Effector memory CD4-positive, alpha-beta T cell (primary cell): ENCODE data around the gene PHF20.
"Not testable (repeated sequence)": the region's sequence is repeated elsewhere in the genome, so short reads cannot be mapped to it uniquely, and the experiment has no call there.

Source experiments
- DNase-seq, 3 donors: peaks; one replicate each; pipeline ENCODE4 v3.0.0-alpha.2; 2020
- H3K27ac ChIP-seq: 2 replicates; pipeline ENCODE4 v1.7.0; 2013; ENCODE audit warnings: mild to moderate bottlenecking, low read length, moderate library complexity; ENCODE audit not compliant: insufficient read depth, poor library complexity, severe bottlenecking
- H3K27me3 ChIP-seq: replicated peaks from 2 replicates; pipeline ENCODE4 v1.7.0; 2013; ENCODE audit warnings: mild to moderate bottlenecking, low read length; ENCODE audit not compliant: insufficient read depth, control insufficient read depth, poor library complexity, severe bottlenecking
- H3K36me3 ChIP-seq: 2 replicates; pipeline ENCODE4 v1.7.0; 2013; ENCODE audit warnings: mild to moderate bottlenecking, low read length, moderate library complexity; ENCODE audit not compliant: control insufficient read depth, insufficient read depth
- H3K4me1 ChIP-seq: 2 replicates; pipeline ENCODE4 v1.7.0; 2013; ENCODE audit warnings: low read length, mild to moderate bottlenecking; ENCODE audit not compliant: control insufficient read depth, insufficient read depth, poor library complexity, severe bottlenecking
- H3K4me3 ChIP-seq: 2 replicates; pipeline ENCODE4 v1.7.0; 2013; ENCODE audit warnings: low read length, low read depth, mild to moderate bottlenecking; ENCODE audit not compliant: insufficient read depth, poor library complexity, severe bottlenecking
- H3K9me3 ChIP-seq: 2 replicates; pipeline ENCODE4 v1.7.0; 2013; ENCODE audit warnings: mild to moderate bottlenecking, low read length, moderate library complexity; ENCODE audit not compliant: control insufficient read depth

PHF20 gene

GRCh38 chr20:35979544-35979943 lies 207.7 kb downstream of the PHF20 start:
- Histone ChIP-seq H3K4me3 (no peak overlapping the region), H3K4me1 (no peaks in the 10 kb centered on the region), H3K9me3 (no peaks in the 10 kb centered on the region), H3K36me3 (no peaks in the 10 kb centered on the region), H3K27ac (no peak overlapping the region), H3K27me3 (no peaks in the 10 kb centered on the region)
- DNase-seq: no peak

DNA sequence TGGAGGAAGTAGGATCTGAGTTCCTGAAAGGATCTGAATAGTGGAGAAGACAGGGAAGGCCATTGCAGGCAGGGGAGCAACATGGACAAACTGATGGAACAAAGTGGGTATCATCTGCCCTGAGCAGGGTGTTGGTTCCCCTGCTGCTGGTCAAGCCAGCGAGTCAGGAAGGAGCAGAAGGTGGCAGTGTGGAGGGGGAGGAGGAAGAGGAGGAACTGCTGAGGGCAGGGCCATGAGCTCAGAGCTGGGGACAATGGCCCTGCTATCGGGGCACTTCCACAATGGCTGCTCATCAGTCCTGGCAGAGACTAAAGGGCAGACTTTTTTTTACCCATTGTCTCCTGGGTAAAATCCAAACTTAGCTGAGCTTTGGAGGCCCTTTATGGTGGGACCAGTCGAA lies 210.2 kb downstream of the PHF20 start:
- Histone ChIP-seq H3K4me1 (no peaks in the 10 kb centered on the region), H3K27me3 (no peaks in the 10 kb centered on the region), H3K4me3 (no peak overlapping the region), H3K27ac (no peak overlapping the region), H3K36me3 (no peaks in the 10 kb centered on the region), H3K9me3 (no peaks in the 10 kb centered on the region)
- no peak for DNase-seq

- Histone ChIP-seq H3K4me3 (no peak overlapping the region), H3K36me3 (no peaks in the 10 kb centered on the region), H3K27me3 (no peaks in the 10 kb centered on the region), H3K9me3 (no peaks in the 10 kb centered on the region), H3K27ac (no peak overlapping the region), H3K4me1 (no peaks in the 10 kb centered on the region)
- DNase-seq: no peak
Measured at GRCh38 chr20:35984382-35984781, 212.6 kb downstream of the PHF20 start.

DNA sequence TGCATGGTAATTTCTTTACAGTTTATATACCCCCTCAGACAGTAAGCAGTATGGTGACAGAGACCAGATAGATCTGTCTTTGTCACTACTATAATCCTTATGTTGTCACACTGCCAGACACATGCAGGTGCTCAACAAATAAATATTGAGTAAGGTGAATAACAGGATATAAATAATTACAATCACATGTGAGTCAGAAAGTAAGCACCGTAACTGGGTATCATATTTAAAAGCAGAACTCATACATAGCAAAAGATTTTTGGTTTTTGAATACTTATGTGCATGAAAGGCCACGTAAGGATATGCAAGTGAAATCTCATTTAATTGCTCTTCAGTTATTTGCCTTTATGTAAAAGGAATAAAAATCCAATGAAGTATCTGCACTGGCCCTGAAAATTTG lies 214.0 kb downstream of the PHF20 start:
- Histone ChIP-seq H3K4me3 (no peak overlapping the region), H3K27me3 (no peaks in the 10 kb centered on the region), H3K4me1 (no peaks in the 10 kb centered on the region), H3K27ac (no peak overlapping the region), H3K36me3 (no peaks in the 10 kb centered on the region), H3K9me3 (no peaks in the 10 kb centered on the region)
- no peak for DNase-seq

GRCh38 chr20:35988910-35989463 lies 217.2 kb downstream of the PHF20 start:
- no peak for DNase-seq
- Histone ChIP-seq H3K4me3 (no peak overlapping the region), H3K27me3 (no peaks in the 10 kb centered on the region), H3K4me1 (no peaks in the 10 kb centered on the region), H3K9me3 (no peaks in the 10 kb centered on the region), H3K27ac (no peak overlapping the region), H3K36me3 (no peaks in the 10 kb centered on the region)

GRCh38 chr20:35991142-35991771 lies 219.4 kb downstream of the PHF20 start:
- no peaks in the 10 kb centered on the region for H3K36me3 ChIP-seq
- H3K27ac ChIP-seq: no peak overlapping the region
- no peak for DNase-seq

GRCh38 chr20:35992713-35993335 lies 221.0 kb downstream of the PHF20 start:
- Histone ChIP-seq H3K9me3 (no peaks in the 10 kb centered on the region), H3K4me1 (no peaks in the 10 kb centered on the region), H3K36me3 (no peaks in the 10 kb centered on the region), H3K4me3 (no peak overlapping the region), H3K27me3 (no peaks in the 10 kb centered on the region), H3K27ac (no peak overlapping the region)
- peak; percentile 2 to 20 (median 13) for DNase-seq

More at GRCh38 chr20:35991142-35991771, 219.4 kb downstream of the PHF20 start:
- Histone ChIP-seq H3K9me3 (no peaks in the 10 kb centered on the region), H3K4me3 (no peak overlapping the region), H3K4me1 (no peaks in the 10 kb centered on the region), H3K27me3 (no peaks in the 10 kb centered on the region)

DNA sequence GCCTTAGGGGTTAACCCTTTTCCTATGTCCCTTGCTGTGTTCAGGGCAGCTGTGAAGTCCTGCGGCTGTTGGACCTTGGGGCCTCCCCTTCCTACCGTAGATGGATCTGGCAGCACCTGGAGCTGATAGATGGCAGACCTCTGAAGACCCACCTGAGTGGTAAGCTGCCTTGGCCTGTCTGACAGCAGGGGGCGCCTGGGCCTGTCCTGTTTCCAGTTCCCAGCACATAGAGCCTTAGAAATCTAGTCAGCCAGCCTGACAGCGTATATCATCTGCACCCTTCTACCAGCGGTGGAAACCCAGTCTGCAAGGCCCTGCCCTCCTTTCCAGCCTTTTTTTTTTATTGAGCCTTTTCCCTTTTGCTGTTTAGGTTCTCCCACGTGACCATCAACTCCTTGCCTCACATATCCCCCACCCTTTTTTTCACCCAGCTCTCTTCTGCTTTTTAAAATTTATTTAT lies 223.2 kb downstream of the PHF20 start:
- no peaks in the 10 kb centered on the region for H3K9me3 ChIP-seq
- no peaks in the 10 kb centered on the region for H3K27me3 ChIP-seq
- no peaks in the 10 kb centered on the region for H3K4me1 ChIP-seq
- H3K27ac ChIP-seq: no peak overlapping the region
- DNase-seq: peak; percentile 47 to 64 (median 59)
- no peak overlapping the region for H3K4me3 ChIP-seq
- no peaks in the 10 kb centered on the region for H3K36me3 ChIP-seq

DNA sequence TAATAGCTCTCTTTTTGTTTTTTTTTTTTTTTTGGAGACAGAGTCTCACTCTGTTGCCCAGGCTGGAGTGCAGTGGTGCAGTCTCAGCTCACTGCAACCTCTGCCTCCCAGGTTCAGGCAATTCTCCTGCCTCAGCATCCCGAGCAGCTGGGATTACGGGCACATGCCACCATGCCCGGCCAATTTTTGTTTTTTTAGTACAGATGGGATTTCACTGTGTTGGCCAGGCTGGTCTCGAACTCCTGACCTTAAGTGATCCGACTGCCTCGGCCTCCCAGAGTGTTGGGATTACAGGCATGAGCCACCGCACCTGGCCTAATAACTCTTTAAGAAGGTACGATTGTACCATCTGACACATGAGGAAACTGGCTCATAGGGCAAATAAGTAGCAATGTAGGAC lies 224.7 kb downstream of the PHF20 start:
- H3K36me3 ChIP-seq, H3K27me3 ChIP-seq, H3K4me3 ChIP-seq, H3K9me3 ChIP-seq, H3K27ac ChIP-seq, H3K4me1 ChIP-seq, DNase-seq: not testable (repeated sequence)
